Measurements from ENCODE around the gene NDUFS2.
"Not testable (repeated sequence)": the region's sequence is repeated elsewhere in the genome, so short reads cannot be mapped to it uniquely, and the experiment has no call there.

DNA sequence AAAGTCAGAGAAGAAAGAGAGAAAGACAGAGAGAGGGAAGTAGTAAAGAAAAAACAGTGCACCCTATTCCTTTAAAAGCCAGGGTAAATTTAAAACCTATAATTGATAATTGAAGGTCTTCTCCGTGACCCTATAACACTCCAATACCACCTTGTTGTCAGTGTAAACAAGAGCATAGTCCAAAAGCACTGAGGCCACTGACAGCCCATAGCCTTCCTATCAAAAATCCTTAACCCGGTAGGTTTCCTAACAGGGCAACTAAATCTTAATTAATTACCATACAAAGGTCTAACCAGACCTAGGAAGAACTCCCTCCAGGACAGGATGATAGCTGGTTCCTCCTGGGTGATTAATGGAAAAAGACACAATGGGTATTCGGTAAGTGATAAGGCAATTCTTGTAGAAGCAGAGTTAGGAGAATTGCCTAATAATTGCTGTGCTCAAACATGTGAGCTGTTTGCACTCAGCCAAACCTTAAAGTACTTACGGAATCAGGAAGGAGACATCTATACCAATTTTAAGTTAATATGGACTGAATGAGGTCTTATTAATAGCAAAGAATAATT lies 53.9 kb downstream of the NDUFS2 start:
- not testable (repeated sequence) for TF ChIP-seq POLR2A, CTCF, EP300 (IDR thresholded peaks at IDR 0.05)
